Stimulated activated CD4-positive, alpha-beta T cell treated with anti-CD3 and anti-CD28 coated beads, Interleukin-4, amount 100 ng/mL, for 1 hour (primary cell): ENCODE data around the gene LMAN2L.

ENCODE experiments used
- DNase-seq: peaks from one replicate; pipeline ENCODE4 v3.0.0-alpha.2; 2020

LMAN2L gene

DNA sequence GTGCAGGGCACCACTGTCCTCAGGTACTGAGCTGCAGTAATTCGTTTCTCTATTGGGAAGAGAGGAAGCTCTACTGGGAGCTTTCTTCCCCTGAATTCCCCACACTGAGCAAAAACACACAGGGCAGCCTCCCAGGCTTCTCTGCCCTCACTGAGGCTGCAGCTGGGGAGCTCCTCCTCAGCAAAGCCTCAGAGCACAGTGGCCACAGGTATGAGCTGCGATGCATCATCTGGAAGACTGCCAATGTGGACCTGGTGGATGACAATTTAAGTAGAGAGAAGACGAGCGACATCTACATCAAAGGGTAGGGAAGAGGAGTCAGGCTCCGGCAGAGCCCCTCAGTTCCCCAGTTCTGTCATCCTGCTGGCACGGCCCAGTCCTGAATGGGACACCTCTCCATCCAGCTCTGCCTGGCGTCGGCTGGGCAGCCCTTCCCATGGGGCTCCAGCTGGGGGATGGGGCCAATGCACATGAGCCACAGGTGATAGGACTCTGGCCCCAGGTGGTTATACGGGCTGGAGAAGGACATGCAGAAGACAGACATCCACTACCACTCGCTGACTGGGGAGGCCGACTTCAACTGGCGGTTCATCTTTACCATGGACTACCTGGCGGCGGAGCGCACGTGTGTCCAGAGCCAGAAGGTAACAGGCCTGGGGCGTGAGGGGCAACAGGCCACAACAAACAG lies 37.6 kb downstream of the LMAN2L start:
- no peak for DNase-seq

DNA sequence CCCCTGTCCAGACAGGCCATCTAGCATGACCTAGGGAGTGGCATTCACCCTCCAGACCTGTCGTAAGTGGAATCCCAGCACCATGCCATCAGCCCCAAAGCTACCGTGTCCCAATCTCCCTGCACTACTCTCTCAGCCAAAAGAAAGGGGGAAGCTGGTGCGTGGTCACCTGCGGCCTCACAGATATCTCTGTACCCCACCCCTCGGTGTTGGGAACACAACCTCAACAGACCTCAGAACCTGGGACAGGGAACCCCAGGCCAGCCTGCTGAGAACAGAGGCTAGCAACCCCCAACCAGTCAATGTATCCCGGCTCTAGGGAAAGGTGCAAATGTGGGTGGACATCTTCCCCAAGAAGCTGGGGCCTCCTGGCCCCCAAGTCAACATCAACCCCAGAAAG lies 38.2 kb downstream of the LMAN2L start:
- no peak for DNase-seq

GRCh38 chr2:96700086-96700485 lies 39.8 kb downstream of the LMAN2L start:
- DNase-seq = no peak

- no peak for DNase-seq
Measured at GRCh38 chr2:96699621-96700020, 40.2 kb downstream of the LMAN2L start.

- DNase-seq = no peak
Measured at GRCh38 chr2:96699021-96699420, 40.8 kb downstream of the LMAN2L start.

GRCh38 chr2:96698221-96698861 lies 41.5 kb downstream of the LMAN2L start:
- no peak for DNase-seq

GRCh38 chr2:96697476-96697875 lies 42.4 kb downstream of the LMAN2L start:
- no peak for DNase-seq

GRCh38 chr2:96695602-96696001 lies 44.3 kb downstream of the LMAN2L start:
- DNase-seq = no peak

DNA sequence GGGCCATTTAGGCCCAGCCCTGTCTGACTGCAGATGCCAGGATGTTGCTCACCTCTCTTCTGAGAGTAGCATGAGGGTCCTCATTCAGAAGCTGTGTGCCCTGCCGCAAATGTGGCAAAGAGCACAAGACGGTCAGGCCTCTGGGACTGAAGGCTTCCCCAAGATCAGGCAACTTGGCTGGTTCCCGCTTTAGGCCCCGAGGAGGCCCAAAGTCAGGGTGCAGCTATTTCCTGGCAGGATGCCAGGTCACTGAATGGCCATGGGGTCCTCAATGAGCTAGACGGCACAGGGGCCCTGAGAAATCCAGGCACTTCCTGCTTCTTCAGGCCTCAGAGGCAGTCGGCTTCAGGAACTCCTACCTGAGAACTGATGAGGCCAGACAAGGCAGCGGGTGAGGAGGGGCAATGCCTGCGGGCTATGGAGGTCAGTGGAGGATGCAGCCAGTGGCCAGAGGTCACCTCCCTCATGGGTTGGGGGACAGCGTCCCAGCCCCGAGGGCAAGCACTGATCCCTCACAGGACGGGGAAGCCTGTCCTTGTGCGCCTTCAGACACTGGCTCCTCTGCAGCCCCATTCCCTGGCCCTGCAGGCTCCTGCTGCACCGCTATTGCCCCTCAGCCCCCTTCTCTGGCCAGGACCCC lies 44.9 kb downstream of the LMAN2L start:
- no peak for DNase-seq

- DNase-seq = no peak
Measured at GRCh38 chr2:96694279-96694678, 45.6 kb downstream of the LMAN2L start.

DNA sequence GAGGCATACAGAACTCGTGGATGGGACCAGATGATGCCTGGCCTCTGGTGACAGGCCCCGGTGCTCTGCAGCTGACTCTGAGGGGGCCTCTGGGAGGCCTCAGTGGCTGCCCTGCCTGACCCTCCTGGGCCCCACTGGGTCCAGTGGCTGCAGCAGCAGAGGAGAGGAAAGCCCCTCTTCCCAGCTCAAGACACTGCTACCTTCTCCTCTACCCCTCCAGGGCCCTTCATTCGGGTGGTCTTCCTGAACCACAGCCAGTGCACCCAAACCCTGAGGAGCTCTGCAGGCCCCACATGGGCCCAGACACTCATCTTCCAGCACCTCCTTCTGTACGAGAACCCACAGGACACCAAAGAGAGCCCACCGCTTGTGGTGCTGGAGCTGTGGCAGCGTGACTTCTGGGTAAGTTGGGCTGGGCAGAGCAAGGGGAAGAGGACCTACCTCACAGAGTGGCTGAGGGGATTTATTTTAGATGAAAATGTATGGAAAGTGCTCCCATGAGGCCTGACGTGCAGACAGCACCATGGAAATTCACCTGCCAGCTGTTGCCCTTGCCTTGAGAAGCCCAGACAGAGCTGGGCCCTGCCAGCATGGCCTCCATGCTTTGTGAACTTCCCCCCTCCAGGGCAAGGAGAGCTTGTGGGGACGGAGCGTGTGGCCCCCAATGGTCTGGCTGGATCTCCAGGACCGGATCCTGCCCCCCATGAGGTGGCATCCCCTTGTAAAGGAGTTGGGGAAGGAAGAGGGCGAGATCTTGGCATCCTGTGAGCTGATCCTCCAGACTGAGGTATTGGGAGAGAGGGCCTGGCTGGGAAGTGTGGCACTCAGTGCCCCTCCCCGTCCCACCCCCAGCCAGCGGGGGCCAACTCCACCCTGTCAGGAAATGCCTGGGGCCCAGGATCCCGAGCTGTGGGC lies 46.3 kb downstream of the LMAN2L start:
- no peak for DNase-seq

GRCh38 chr2:96692094-96692971 lies 47.5 kb downstream of the LMAN2L start:
- DNase-seq = no peak

DNA sequence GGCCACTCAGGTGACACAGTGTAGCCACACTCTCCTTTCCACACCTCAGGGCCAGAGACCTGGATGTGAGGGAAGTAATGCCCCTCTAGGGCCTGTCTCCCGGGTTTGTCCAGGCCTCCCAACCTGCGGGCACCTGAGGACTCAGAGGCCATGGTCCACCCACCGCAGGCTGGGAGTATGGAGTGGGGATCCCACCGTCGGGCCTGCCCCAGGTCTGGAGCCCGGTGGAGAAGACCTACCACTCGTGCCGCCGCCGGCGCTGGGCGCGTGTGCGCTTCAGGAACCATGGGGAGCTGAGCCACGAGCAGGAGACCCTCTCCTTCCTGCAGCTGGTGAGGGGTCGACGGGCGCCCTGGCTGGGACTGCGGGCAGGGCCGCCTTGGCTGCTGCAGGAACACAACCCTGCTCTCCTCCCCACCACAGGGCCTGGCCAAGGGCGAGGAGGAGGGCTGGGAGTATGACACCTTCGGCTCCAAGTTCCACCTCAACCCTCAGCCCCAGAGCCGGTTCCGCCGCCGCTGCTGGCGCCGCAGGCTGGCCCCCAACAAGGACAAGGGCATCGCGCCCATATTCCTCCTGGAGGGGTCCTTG lies 48.7 kb downstream of the LMAN2L start:
- DNase-seq = no peak

DNA sequence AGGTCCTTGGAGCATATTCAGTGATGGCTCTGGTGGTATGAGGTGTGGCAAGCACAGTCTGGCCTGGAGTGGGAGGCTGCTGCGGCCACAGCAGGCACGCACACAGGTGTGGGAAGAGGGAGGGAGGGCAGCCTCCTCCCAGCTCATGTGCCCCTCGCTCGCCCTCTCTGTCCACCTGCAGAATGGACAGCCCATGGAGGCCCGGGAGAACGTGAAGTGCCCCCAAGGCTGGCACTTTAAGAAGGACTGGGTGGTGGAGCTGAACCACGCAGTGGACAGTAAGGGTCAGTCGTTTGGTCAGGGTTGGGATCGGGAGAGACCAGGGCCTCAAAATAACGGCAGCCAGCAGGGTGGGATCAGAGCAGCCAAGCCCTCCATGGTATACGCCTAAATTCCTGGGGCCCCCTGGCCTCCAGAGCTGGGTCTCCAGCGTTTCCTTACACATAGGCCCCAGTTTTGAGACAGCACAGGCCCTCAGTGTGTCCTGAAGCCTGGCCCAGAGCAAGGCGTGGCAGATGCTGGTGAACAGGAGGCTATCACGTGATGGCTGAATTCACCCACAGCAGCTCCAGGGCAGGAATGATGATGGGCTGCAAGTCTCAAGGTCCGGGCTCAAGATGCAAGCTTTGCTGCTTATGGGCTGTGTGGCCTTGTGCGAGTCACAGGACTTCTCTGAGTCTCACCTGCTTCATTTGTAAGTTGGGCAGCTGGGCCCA lies 49.4 kb downstream of the LMAN2L start:
- DNase-seq = no peak

- no peak for DNase-seq
Measured at GRCh38 chr2:96689431-96689991, 50.4 kb downstream of the LMAN2L start.

GRCh38 chr2:96688649-96689430 lies 51.0 kb downstream of the LMAN2L start:
- DNase-seq = no peak

GRCh38 chr2:96687711-96688640 lies 51.9 kb downstream of the LMAN2L start:
- no peak for DNase-seq

GRCh38 chr2:96687266-96687665 lies 52.6 kb downstream of the LMAN2L start:
- no peak for DNase-seq
